ENCODE measurements around the gene VPS13A. TPM values are rescaled to one million over a fixed set of nuclear protein-coding genes. Genes with fewer than 3 reads are reported as not detected.

Gene VPS13A
- total and polyA plus RNA-seq, 10 of the 15 experiments (the other 5 are each of a cell fraction or from before 2014, with no cell fraction given): 10.0 to 35.2 (median 21.1) TPM

- BruUV-seq (replicated peaks): no TSS peak
- peak; percentile 77 for ATAC-seq
- TF ChIP-seq ZNF274 (IDR thresholded peaks at IDR 0.05; ENCODE audit: insufficient read depth, insufficient read length) (no peak), IRF4 (IDR thresholded peaks at IDR 0.05; ENCODE audit: low read depth, low read length) (no peak), HDAC6 (IDR thresholded peaks at IDR 0.05; ENCODE audit: unreplicated experiment) (no peak), SP1 (IDR thresholded peaks at IDR 0.05; ENCODE audit: low read depth, low read length) (no peak), NFYB (IDR thresholded peaks at IDR 0.05; ENCODE audit: insufficient read depth, low read depth, low read length) (no peak), TAF1 (IDR thresholded peaks at IDR 0.05; ENCODE audit: borderline replicate concordance, low read depth, low read length) (no peak), POLR2A (IDR thresholded peaks at IDR 0.05; ENCODE audit: low read depth, low read length) (no peak), CBFB (IDR thresholded peaks at IDR 0.05; ENCODE audit: low read depth) (no peak), PBX3 (IDR thresholded peaks at IDR 0.05; ENCODE audit: insufficient replicate concordance, low read depth, low read length) (no peak), SMC3 (IDR thresholded peaks at IDR 0.05; ENCODE audit: borderline replicate concordance, low read length) (no peak)
Observed at GRCh38 chr9:77304543-77304942, 127.2 kb downstream of the VPS13A start.

More at GRCh38 chr9:77304543-77304942, 127.2 kb downstream of the VPS13A start:
- POLR2A ChIA-PET: no interaction called here
- no peaks in the 10 kb centered on the region for H3K27me3 ChIP-seq (replicated peaks in 1 of 2; ENCODE audit: control insufficient read depth in 2 of 2, insufficient read depth in 2 of 2, low read length in 1 of 2)
- H4K20me1 ChIP-seq (ENCODE audit: control insufficient read depth, insufficient read depth): no peaks in the 10 kb centered on the region
- no peaks in the 10 kb centered on the region for H3K79me2 ChIP-seq (ENCODE audit: control insufficient read depth, insufficient read depth, low read length)
- CTCF ChIA-PET: no interaction called here
- H3K4me2 ChIP-seq (ENCODE audit: control insufficient read depth, insufficient read depth): no peak overlapping the region
- no peak overlapping the region for H3K4me3 ChIP-seq
- RAD21 ChIA-PET (ENCODE audit: unreplicated experiment): no interaction called here
- no peak overlapping the region for H2AFZ ChIP-seq (ENCODE audit: control insufficient read depth, low read depth, low read length)
- DNase-seq (ENCODE audit: low read depth, low spot score) (no peak), FAIRE-seq (peak; percentile 23)
- in situ Hi-C loops (cut with MboI): no loop called here
- intact Hi-C loops (cut with micrococcal nuclease; ENCODE audit: unreplicated experiment): no loop called here
- no peaks in the 10 kb centered on the region for H3K4me1 ChIP-seq (ENCODE audit: control insufficient read depth, insufficient read depth, low read length)
- H3K9me3 ChIP-seq (replicated peaks; ENCODE audit: control insufficient read depth, insufficient read depth, low read length): no peaks in the 10 kb centered on the region
- no peak overlapping the region for H3K9ac ChIP-seq (ENCODE audit: control insufficient read depth, insufficient read depth, low read length)
- SMC1A ChIA-PET (ENCODE audit: uncharacterized antibody, unreplicated experiment): no interaction called here
- H3K36me3 ChIP-seq (ENCODE audit: control insufficient read depth in 2 of 2, insufficient read depth in 2 of 2, low read length in 1 of 2): no peaks in the 10 kb centered on the region; a peak in 1 of 4 replicates
- H3K27ac ChIP-seq (ENCODE audit: control insufficient read depth, insufficient read depth): no peak overlapping the region
